ENCODE measurements around the gene DDC. TPM values are rescaled to one million over a fixed set of nuclear protein-coding genes. Genes with fewer than 3 reads are reported as not detected.

Gene DDC
- total RNA-seq, 2 donors from 2014 or later: not detected

DNA sequence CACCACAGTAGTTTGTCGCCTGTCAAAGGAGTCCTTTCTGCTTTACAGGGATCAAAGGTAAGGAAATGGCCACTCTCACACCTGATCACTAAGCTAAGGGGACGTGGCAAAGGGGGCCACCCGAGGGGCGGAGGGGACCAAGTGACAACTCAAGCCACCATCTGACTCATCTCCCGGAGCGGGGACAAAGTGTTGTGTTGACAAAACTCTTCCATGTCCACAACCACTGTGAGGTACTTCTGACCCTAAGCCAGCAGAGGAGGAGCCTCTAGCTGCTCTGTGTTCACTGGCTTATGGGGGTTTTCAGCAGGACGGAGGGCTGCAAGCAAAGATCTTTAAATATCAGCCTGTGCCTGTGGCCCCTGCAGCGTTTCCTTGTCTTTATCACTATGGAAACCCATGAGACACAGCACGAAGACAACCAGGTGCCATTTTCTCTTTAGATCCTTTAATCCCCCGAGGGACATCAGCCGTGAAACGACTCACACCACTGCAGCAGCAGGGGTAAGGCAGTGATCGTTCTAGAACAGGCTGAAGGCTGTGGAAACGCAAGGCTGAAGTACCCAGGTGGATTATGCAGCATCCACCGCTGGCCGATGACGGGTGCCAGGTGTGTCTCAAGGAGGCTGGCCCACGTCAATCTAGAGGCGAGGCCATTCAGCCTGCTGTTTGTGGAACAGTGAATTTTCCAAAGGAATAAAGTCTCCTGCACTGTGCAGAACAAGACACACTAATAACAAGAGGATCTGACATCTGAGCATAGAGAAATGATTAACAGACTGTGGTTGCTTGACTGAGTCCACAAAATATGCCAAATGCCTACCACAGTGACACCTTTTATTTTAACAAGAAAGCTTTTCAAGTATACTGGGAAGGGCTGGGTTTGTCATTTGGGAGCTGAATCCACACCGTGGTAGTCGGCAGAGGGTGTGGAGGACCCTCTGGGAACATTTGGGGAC is 26.6 kb upstream of the DDC start:
- peaks cover 44% of the 10 kb centered on the region for H3K36me3 ChIP-seq
- TF ChIP-seq, protein P1, sequence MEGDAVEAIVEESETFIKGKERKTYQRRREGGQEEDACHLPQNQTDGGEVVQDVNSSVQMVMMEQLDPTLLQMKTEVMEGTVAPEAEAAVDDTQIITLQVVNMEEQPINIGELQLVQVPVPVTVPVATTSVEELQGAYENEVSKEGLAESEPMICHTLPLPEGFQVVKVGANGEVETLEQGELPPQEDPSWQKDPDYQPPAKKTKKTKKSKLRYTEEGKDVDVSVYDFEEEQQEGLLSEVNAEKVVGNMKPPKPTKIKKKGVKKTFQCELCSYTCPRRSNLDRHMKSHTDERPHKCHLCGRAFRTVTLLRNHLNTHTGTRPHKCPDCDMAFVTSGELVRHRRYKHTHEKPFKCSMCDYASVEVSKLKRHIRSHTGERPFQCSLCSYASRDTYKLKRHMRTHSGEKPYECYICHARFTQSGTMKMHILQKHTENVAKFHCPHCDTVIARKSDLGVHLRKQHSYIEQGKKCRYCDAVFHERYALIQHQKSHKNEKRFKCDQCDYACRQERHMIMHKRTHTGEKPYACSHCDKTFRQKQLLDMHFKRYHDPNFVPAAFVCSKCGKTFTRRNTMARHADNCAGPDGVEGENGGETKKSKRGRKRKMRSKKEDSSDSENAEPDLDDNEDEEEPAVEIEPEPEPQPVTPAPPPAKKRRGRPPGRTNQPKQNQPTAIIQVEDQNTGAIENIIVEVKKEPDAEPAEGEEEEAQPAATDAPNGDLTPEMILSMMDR (IDR thresholded peaks at IDR 0.05): no peak
- no peak overlapping the region for H3K4me3 ChIP-seq
- DNase-seq (ENCODE audit: low spot score): no peak
- no peaks in the 10 kb centered on the region for H3K4me1 ChIP-seq
- H3K9me3 ChIP-seq: no peaks in the 10 kb centered on the region
- H3K27ac ChIP-seq: no peak overlapping the region
- no peaks in the 10 kb centered on the region for H3K27me3 ChIP-seq

DNA sequence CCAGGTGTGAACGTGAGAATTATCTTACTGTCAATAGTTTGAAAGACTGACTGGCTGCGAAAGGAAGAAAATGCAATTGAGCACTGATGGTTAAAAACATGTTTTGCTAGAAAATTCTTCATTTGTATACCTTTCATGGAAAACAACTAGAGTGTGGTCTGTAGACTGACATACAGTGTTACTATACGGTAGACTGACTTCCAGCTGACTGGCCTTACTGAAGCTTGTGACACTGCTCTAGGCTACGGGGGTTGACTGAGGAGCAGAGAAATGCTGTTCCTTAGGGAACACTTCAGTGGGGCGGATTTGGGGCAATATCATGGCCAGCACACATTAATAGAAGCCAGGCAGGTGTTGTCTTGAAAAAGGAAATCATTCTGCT is 25.9 kb upstream of the DDC start:
- no peak for DNase-seq (ENCODE audit: low spot score)
- H3K4me3 ChIP-seq: no peak overlapping the region
- TF ChIP-seq, protein P1 (IDR thresholded peaks at IDR 0.05): no peak
- H3K9me3 ChIP-seq: no peaks in the 10 kb centered on the region
- H3K36me3 ChIP-seq: peaks cover 40% of the 10 kb centered on the region
- H3K27ac ChIP-seq: no peak overlapping the region
- no peaks in the 10 kb centered on the region for H3K27me3 ChIP-seq
- H3K4me1 ChIP-seq: no peaks in the 10 kb centered on the region

DNA sequence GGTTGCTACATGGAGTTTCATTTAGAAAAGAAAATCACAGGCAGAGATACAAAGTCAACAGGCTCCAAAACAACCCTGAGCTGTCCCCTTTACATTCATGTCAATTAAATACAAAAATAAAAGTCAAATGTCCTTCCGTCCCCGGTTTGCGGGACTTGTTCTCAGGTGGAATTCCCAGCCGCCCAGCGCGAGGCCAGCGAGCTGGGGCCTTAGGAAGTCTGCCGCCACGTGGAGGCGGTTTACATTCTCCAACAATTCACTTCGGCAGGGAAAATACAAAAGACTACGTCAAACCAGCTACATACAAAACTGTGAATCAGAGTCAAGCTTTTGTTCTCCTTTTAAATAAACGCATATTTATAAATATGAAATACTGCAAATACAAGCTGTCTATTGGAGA is 25.3 kb upstream of the DDC start:
- DNase-seq (ENCODE audit: low spot score): no peak
- Histone ChIP-seq H3K9me3 (no peaks in the 10 kb centered on the region), H3K27ac (no peak overlapping the region), H3K4me3 (no peak overlapping the region), H3K4me1 (no peaks in the 10 kb centered on the region), H3K36me3 (peaks cover 39% of the 10 kb centered on the region), H3K27me3 (no peaks in the 10 kb centered on the region)
- TF ChIP-seq, protein P1 (IDR thresholded peaks at IDR 0.05): no peak

DNA sequence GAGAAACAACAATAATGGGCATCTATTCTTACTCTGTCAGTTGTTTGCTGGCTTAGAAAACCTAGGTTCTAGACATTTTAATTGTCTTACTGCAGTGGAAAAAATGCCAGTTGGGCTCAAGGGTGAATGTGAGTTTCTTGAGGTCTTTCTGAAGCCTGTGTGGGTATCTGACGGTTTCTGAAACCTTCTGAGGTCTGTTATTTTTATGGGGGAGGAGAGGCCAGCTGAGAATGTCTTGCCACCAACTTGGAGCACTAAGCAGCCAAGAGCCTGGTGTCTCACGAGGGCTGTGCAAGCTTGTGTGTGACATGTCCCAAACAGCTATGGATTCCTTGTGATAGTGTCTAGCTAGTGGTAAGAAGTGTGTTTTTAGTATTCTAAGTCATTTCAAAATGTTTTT is 24.2 kb upstream of the DDC start:
- Histone ChIP-seq H3K27ac (no peak overlapping the region), H3K9me3 (no peaks in the 10 kb centered on the region), H3K27me3 (no peaks in the 10 kb centered on the region), H3K4me3 (no peak overlapping the region), H3K4me1 (no peaks in the 10 kb centered on the region), H3K36me3 (peaks cover 30% of the 10 kb centered on the region)
- no peak for DNase-seq (ENCODE audit: low spot score)
- TF ChIP-seq, protein P1 (IDR thresholded peaks at IDR 0.05): no peak

DNA sequence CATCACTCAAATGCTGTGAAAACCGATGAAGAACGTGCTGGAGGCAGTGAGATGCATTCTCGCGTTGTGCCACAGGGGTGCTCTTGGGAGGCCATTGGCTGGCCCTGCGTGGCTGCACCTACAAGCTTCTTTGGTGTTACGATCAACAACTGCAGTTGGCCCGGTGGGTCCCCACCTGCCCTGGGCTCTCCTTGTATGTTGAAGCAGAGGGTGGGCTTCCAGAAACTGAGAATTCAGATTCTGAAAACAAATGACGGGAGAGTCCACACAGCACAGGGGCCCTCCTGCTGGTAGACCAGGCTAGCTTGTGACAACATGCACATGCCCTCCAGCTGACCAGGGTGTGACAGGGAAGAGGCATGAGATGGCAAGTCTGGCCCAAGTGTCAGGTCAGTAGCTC is 23.7 kb upstream of the DDC start:
- Histone ChIP-seq H3K4me1 (no peaks in the 10 kb centered on the region), H3K4me3 (no peak overlapping the region), H3K27me3 (no peaks in the 10 kb centered on the region), H3K27ac (no peak overlapping the region), H3K36me3 (peaks cover 26% of the 10 kb centered on the region), H3K9me3 (no peaks in the 10 kb centered on the region)
- no peak for DNase-seq (ENCODE audit: low spot score)
- TF ChIP-seq, protein P1 (IDR thresholded peaks at IDR 0.05): peak in 1 of 2 donors; percentile 22
